ENCODE data around the gene C12orf54. TPM values are rescaled to one million over a fixed set of nuclear protein-coding genes. Genes with fewer than 3 reads are reported as not detected.

C12orf54 gene
- total RNA-seq, 1 experiment from 2014 or later = not detected

GRCh38 chr12:48455116-48455515 is 27.2 kb upstream of the C12orf54 start:
- Histone ChIP-seq H2AK5ac (ENCODE audit: insufficient read length, low read length) (no peak overlapping the region), H2BK5ac (ENCODE audit: insufficient read length, low read length) (no peak overlapping the region), H3K79me1 (ENCODE audit: insufficient read depth, low read depth, low read length, poor library complexity, severe bottlenecking) (no peaks in the 10 kb centered on the region), H3K4me2 (ENCODE audit: insufficient read depth, insufficient read length, low read length) (no peak overlapping the region), H3K23me2 (ENCODE audit: insufficient read length, low read depth, low read length, poor library complexity, severe bottlenecking) (no peaks in the 10 kb centered on the region), H4K91ac (ENCODE audit: insufficient read length, low read depth, low read length) (no peak overlapping the region), H3K9ac (ENCODE audit: extremely low read depth, insufficient read length, low read length) (no peak overlapping the region), H4K5ac (ENCODE audit: insufficient read length, low read depth, low read length) (no peak overlapping the region), H3K14ac (ENCODE audit: insufficient read depth, low read length) (no peak overlapping the region), H2BK15ac (ENCODE audit: low read depth, low read length) (no peak overlapping the region), H3K18ac (ENCODE audit: insufficient read length, low read depth, low read length) (no peak overlapping the region), H2BK12ac (ENCODE audit: insufficient read length, low read depth, low read length) (no peak overlapping the region), H3K56ac (ENCODE audit: insufficient read length, low read depth, low read length) (no peak overlapping the region), H4K8ac (replicated peaks; ENCODE audit: insufficient read length, low read depth, low read length) (no peak overlapping the region), H3K4me1 (ENCODE audit: insufficient read depth, low read length) (no peaks in the 10 kb centered on the region), H3K4ac (ENCODE audit: low read depth, low read length) (no peak overlapping the region), H3T11ph (ENCODE audit: low read length) (no peak overlapping the region), H3K27ac (ENCODE audit: insufficient read length, low read depth, low read length) (no peak overlapping the region), H3K23ac (ENCODE audit: insufficient read length, low read depth, low read length) (no peak overlapping the region), H2AFZ (ENCODE audit: low read length) (no peak overlapping the region), H3K79me2 (ENCODE audit: insufficient read depth, low read length) (no peaks in the 10 kb centered on the region), H3K27me3 (ENCODE audit: insufficient read depth, low read length) (no peaks in the 10 kb centered on the region), H2BK20ac (ENCODE audit: low read depth, low read length, poor library complexity, severe bottlenecking) (no peak overlapping the region), H2BK120ac (ENCODE audit: low read depth, low read length, poor library complexity, severe bottlenecking) (no peak overlapping the region), H3K9me3 (ENCODE audit: control insufficient read depth, low read depth, low read length) (no peaks in the 10 kb centered on the region), H4K20me1 (ENCODE audit: control insufficient read depth, insufficient read depth, insufficient read length) (no peaks in the 10 kb centered on the region)
- Mint-ChIP-seq H3K27me3 (ENCODE audit: low read depth) (peaks cover 6% of the 10 kb centered on the region), H3K9me3 (peaks cover 11 to 86% of the 10 kb centered on the region in 2 experiments; a peak in 4 of 5 replicates), H3K4me1 (no peaks in the 10 kb centered on the region), H3K4me3 (no peak overlapping the region), H3K36me3 (ENCODE audit: insufficient read depth in 1 of 3, low read depth in 3 of 3) (peaks cover 0 to 5% (median 0%) of the 10 kb centered on the region in 3 experiments; a peak in 2 of 7 replicates), H3K27ac (no peak overlapping the region)
- no peak for DNase-seq
- no CpG with 5 or more reads among the region's 2 CpGs for WGBS (ENCODE audit: extremely low coverage, insufficient read length, low lambda C conversion rate)
- no peak for TF ChIP-seq CTCF (conservative IDR thresholded peaks at IDR 0.05)
